ENCODE results near the gene HSPA6.
"Not testable (repeated sequence)": the region's sequence is repeated elsewhere in the genome, so short reads cannot be mapped to it uniquely, and the experiment has no call there.

Gene HSPA6

GRCh38 chr1:161523817-161524741 lies at the start of gene HSPA6:
Gene HSPA6, plus strand, starts transcription at chr1:161524540. Its CDS starts 119 bp downstream, at chr1:161524659.
- not testable (repeated sequence) for DNase-seq (ENCODE audit: insufficient read length, low spot score)
- peak; percentile 56 for FAIRE-seq

GRCh38 chr1:161477711-161478110 lies 46.6 kb upstream of the HSPA6 start:
- DNase-seq (ENCODE audit: insufficient read length, low spot score); FAIRE-seq: not testable (repeated sequence)

GRCh38 chr1:161478985-161479384 lies 45.4 kb upstream of the HSPA6 start:
- no peak for DNase-seq (ENCODE audit: insufficient read length, low spot score)
- no peak for FAIRE-seq

GRCh38 chr1:161480381-161481035 lies 43.8 kb upstream of the HSPA6 start:
- no peak for FAIRE-seq
- no peak for DNase-seq (ENCODE audit: insufficient read length, low spot score)

GRCh38 chr1:161481624-161482392 lies 42.5 kb upstream of the HSPA6 start:
- no peak for DNase-seq (ENCODE audit: insufficient read length, low spot score)
- FAIRE-seq: no peak

GRCh38 chr1:161482610-161483009 lies 41.7 kb upstream of the HSPA6 start:
- DNase-seq (ENCODE audit: insufficient read length, low spot score): no peak
- FAIRE-seq: no peak

GRCh38 chr1:161483361-161483760 lies 41.0 kb upstream of the HSPA6 start:
- DNase-seq (ENCODE audit: insufficient read length, low spot score) (no peak), FAIRE-seq (no peak)

- FAIRE-seq (no peak), DNase-seq (ENCODE audit: insufficient read length, low spot score) (no peak)
Observed at GRCh38 chr1:161484613-161485012, 39.7 kb upstream of the HSPA6 start.

- FAIRE-seq (peak; percentile 92), DNase-seq (ENCODE audit: insufficient read length, low spot score) (peak; percentile 52)
Observed at GRCh38 chr1:161486806-161487741, 37.3 kb upstream of the HSPA6 start.

- no peak for FAIRE-seq
- DNase-seq (ENCODE audit: insufficient read length, low spot score): no peak
Observed at GRCh38 chr1:161491472-161491871, 32.9 kb upstream of the HSPA6 start.

GRCh38 chr1:161492827-161493226 lies 31.5 kb upstream of the HSPA6 start:
- no peak for DNase-seq (ENCODE audit: insufficient read length, low spot score)
- FAIRE-seq: no peak

GRCh38 chr1:161494091-161494735 lies 30.1 kb upstream of the HSPA6 start:
- FAIRE-seq (no peak), DNase-seq (ENCODE audit: insufficient read length, low spot score) (no peak)

GRCh38 chr1:161495490-161495889 lies 28.9 kb upstream of the HSPA6 start:
- DNase-seq (ENCODE audit: insufficient read length, low spot score): no peak
- FAIRE-seq: no peak

- FAIRE-seq: peak; percentile 14
Observed at GRCh38 chr1:161497961-161498360, 26.4 kb upstream of the HSPA6 start.

GRCh38 chr1:161498646-161499045 lies 25.7 kb upstream of the HSPA6 start:
- FAIRE-seq: no peak

More at GRCh38 chr1:161497961-161498360, 26.4 kb upstream of the HSPA6 start:
- DNase-seq (ENCODE audit: insufficient read length, low spot score): no peak

GRCh38 chr1:161499099-161500039 lies 25.0 kb upstream of the HSPA6 start:
- DNase-seq (ENCODE audit: insufficient read length, low spot score): no peak
- peak; percentile 61 for FAIRE-seq

More at GRCh38 chr1:161498646-161499045, 25.7 kb upstream of the HSPA6 start:
- no peak for DNase-seq (ENCODE audit: insufficient read length, low spot score)

- DNase-seq (ENCODE audit: insufficient read length, low spot score): no peak
Observed at GRCh38 chr1:161501234-161501633, 23.1 kb upstream of the HSPA6 start.

GRCh38 chr1:161502181-161502580 lies 22.2 kb upstream of the HSPA6 start:
- FAIRE-seq: no peak
- DNase-seq (ENCODE audit: insufficient read length, low spot score): no peak

More at GRCh38 chr1:161501234-161501633, 23.1 kb upstream of the HSPA6 start:
- no peak for FAIRE-seq
